G401 (cell line): ENCODE measurements around the gene NEU2. TPM values are rescaled to one million over a fixed set of nuclear protein-coding genes. Genes with fewer than 3 reads are reported as not detected.
"Not testable (repeated sequence)": the region's sequence is repeated elsewhere in the genome, so short reads cannot be mapped to it uniquely, and the experiment has no call there.

Source experiments
- DNase-seq: peaks from one replicate; pipeline ENCODE4 v3.0.0-alpha.2; 2015; ENCODE audit warnings: low spot score
- in situ Hi-C: cut with HindIII; loops from 2 replicates; pipeline ENCODE4 v1.10.0; 2016; ENCODE audit warnings: low sequenced_read_pairs, mixed read lengths
- total RNA-seq: library from RNA; depleted of rRNA; stranded (reverse); fragments of >200 nt; shearing (Covaris generic); gene quantifications from 2 replicates; pipeline ENCODE4 v1.2.3, GENCODE V29; 2014

The NEU2 gene
- total RNA-seq, 1 experiment from 2014 or later: not detected

DNA sequence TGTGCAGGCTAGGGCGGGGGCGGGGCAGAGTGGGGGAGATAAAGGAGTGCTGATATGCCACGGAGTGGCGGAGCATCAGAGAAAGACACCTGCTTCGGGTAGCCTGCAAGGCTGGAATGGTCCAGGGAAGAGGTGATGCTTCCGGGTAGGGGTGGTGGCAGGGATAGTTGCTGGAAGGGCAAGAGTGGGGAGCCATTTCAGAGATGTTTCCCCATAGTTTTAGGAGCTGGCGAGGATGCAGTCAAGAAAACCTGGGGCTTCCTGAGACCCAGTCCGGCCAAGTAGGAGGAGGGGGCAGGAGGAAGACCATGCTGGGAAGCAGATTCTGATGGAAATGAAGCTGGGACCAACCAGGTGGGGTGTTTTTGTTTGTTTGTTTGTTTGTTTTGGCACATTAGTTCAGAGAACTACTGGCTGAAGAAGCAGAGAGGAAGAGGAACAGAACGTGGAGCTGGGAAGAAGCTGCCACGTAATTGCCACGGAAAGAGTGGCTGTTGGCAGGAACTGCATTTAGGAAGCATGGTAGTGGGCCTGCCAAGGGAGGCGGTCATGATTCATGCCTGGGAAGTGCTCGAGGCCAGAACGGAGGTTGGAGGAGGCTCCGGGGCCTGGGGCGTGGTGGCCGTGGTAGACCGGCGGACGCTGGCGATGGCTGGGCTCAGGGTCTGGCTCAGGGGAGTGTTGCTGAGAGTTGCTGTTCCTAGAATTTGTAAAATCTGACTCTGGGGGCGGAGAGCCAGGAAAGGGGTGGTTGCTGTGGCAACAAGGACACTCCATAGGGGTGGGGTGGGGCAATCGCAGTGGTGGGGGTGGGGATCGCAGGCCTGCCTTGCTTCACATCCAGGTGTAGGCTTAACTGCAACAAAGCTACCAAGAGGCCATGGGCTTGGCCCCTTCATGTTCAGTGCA is 19.0 kb downstream of the NEU2 start:
- in situ Hi-C loops: no loop called here
- DNase-seq: no peak

- in situ Hi-C loops, DNase-seq: not testable (repeated sequence)
These were observed 20.0 kb downstream of the NEU2 start for GRCh38 chr2:233052517-233052916.

DNA sequence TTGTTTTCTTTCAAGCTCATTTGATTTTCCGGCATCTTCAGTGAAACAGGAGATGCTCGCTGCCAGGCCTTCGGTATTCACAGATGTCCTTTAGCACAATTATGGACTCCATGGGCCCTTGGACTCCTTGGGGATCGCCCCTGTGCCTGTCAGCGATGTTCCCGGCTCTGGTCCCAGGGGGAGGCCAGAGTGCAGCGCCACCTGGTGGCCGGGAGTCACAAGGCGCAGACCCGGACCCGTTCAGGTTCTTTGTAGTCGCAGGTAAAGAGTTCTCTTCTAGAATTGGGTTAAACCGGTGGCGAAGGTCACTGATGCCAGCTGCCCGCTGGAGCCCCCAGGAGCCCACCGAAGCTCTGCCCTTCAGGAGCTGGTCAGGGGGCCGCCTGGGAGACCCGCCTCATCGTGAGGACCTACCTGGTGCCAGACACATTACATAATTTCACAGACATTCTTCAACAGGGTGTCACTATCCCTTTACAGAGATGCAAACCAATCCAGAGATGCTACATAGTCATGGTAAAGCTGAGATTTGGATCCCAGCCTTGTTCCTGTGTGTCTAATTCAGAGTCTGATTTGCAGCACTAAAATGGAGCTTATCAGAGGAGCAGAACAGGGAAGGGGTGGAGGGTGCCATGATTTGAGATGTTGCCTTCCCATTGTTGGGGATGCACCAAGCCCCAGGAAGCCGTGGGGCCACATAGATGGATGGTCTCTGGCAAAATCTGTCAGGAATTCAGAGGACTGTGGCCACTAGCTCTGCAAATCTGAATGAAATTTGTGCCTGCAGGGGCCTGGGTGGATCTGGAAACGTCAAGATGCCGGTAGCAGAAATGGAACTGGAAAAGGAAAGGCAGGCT is 21.7 kb downstream of the NEU2 start:
- in situ Hi-C loops: no loop called here
- peak; percentile 15 for DNase-seq

DNA sequence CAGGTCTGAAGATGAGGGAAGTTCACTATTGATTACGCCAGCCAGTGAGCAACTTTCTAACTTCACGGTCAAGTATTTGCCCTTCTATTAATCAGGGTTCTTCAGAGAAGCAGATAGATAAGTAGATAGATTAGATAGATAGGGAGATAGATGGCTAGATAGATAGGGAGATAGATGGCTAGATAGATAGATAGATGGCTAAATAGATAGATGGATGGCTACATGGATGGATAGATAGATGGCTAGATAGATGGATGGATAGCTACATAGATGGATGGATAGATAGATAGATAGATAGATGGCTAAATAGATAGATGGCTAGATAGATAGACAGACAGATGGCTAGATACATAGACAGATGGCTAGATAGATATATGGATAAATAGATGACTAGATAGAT is 22.9 kb downstream of the NEU2 start:
- DNase-seq: no peak
- in situ Hi-C loops: no loop called here

- DNase-seq: no peak
- in situ Hi-C loops: no loop called here
These were observed 24.6 kb downstream of the NEU2 start for GRCh38 chr2:233056961-233057605.

- in situ Hi-C loops: no loop called here
- DNase-seq: no peak
These were observed 26.5 kb downstream of the NEU2 start for GRCh38 chr2:233058717-233059546.

GRCh38 chr2:233059547-233059796 is 27.0 kb downstream of the NEU2 start:
- DNase-seq: no peak
- in situ Hi-C loops: no loop called here

DNA sequence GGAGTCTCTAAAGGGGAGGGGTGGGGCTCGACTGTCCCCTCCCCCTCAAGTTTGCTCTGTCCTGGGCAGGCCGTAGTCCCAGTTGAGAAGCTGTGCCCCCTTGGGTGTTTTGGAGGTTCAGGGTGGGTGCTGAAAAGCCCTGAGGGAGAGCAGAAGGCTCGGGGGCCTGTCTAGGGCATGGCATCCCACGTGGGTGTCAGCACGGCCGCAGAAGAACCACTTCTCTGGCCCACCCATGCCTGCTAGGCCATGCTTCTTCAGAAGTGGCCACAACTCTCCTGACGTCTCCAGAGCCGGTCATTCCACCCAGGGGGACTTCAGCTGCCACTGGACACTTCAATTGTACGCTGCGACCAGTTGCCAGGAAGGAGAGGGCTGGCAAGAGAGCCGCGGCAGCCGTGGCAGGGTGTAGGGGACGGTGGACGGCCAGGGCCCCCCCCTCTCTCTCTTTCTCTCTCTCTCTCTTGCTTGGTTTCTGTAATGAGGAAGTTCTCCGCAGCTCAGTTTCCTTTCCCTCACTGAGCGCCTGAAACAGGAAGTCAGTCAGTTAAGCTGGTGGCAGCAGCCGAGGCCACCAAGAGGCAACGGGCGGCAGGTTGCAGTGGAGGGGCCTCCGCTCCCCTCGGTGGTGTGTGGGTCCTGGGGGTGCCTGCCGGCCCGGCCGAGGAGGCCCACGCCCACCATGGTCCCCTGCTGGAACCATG is 27.5 kb downstream of the NEU2 start, which contains the start of gene INPP5D:
TSS of gene INPP5D (plus strand) at position 546 of the 704 bp plus-strand sequence. CDS start at position 683, 137 bp downstream.
- in situ Hi-C loops: no loop called here
- no peak for DNase-seq

DNA sequence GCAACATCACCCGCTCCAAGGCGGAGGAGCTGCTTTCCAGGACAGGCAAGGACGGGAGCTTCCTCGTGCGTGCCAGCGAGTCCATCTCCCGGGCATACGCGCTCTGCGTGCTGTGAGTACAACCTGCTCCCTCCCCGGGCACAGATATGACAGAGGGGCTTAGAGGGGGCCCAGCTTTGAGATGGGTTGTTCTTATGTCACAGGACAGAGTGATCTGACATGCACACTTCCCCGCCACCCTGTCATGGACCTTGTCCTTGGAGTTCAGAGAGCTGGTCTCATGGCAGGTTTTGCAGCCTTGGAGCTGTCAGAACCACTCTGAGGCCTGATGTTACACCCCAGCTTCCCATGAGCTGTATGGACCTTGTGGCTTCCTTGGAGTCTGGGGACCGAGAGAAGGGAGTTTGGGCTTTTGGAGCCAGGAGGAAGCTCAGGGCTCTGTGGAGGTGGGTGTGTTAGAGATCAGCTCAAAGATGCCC is 28.1 kb downstream of the NEU2 start:
- in situ Hi-C loops: no loop called here
- no peak for DNase-seq

DNA sequence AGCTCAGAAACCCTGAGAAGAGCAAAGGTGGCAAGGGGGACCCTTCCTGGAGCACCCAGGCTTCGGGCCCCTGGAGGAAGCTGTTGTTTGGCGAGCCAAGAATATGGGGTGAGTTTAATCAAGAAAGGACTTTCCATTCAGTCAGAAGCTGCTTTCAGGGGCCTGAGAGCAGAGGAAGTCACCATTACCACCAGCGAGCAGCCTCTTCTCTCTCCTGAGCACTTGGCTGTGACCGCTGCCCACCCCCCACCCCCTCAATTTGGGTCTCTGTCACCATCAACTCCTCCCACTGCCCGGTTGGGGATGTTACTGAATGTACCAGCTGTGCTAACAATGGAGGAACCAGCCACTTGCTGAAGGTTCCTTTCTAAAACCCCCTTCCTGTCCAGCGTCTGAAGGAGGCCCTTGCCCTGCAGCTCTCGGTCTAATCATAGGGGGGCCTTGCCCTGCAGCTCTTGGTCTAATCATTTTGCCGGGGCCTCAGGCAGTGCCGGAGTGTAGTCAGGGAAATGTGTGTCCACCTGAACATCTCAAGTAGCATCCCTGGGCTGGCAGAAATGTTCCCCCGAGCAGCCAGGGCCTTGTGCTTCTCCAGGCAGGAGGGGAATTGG is 28.6 kb downstream of the NEU2 start:
- in situ Hi-C loops: no loop called here
- no peak for DNase-seq

DNA sequence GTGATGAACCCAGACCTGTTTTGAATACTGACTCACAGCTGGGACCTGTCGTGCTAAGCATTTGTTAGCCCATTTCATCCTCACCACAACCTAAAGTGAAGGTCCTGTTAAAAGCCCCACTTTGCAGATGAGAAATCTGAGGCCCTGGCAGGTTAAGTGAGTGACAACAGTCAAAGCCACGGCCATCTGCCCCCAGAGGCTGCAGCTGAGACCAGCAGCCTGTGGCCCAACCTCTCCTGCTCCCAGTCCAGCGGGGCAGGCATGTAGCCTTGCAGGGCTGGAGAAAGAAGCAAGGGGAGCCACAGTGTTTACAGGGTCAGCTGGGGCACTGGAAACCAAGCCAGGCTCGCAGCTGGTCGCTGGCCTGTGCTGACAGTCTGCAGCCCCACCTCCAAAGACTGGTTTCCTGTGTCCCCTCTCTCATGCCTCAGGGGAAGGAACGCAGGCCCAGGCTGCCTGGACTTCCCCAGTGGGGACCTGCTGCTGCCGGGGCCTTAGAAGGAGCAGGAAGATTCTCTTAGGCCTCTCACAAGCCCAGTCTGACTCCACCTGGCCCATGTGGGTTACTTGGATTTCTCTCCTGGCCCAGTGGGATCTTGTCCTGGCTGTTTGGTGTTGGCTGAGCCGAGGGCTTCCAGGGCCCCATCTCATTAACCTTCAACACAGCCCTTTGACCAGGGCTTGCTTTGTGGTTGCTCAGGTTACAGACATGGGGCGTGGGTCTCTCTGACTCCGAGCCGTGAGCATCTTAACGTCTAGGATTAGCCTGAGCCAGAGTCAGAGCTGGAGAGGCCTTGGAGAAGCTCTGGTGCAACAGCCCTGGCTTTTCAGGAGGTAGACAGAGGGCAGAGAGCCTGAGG is 29.3 kb downstream of the NEU2 start:
- in situ Hi-C loops: no loop called here
- DNase-seq: no peak

GRCh38 chr2:233062451-233062850 is 30.0 kb downstream of the NEU2 start:
- in situ Hi-C loops: no loop called here
- DNase-seq: no peak

- in situ Hi-C loops: no loop called here
- no peak for DNase-seq
These were observed 30.4 kb downstream of the NEU2 start for GRCh38 chr2:233062946-233063268.

GRCh38 chr2:233063269-233063975 is 30.9 kb downstream of the NEU2 start:
- in situ Hi-C loops: no loop called here
- DNase-seq: no peak

DNA sequence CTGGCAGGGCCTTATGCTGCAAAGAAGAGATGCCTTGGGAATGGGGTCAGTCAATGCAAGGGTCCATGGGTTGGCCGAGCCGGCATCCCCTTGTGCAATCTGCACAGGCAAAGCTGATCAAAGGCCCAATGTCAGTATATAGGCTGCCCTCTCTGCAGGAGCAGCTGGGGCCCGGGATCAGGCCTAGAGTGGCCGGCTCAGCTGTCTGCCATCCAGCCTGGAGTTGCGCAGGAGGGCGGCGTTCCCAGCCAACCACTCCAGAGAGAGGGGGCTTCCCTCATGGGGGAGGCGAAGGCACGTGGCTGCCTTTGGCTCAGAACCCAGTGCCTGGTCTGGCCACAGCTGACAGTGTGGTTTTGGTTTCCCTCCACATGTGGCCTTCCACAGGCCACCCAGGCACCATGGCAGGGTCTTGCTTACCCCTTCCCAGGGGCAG is 31.5 kb downstream of the NEU2 start:
- no peak for DNase-seq
- in situ Hi-C loops: no loop called here

GRCh38 chr2:233064530-233065199 is 32.2 kb downstream of the NEU2 start:
- no peak for DNase-seq
- in situ Hi-C loops: no loop called here
